ENCODE results near the gene LIMA1.
A peak's percentile ranks its signal among the peaks of the same experiment; 100 is the strongest.
"Not testable (repeated sequence)": the region's sequence is repeated elsewhere in the genome, so short reads cannot be mapped to it uniquely, and the experiment has no call there.

The LIMA1 gene

DNA sequence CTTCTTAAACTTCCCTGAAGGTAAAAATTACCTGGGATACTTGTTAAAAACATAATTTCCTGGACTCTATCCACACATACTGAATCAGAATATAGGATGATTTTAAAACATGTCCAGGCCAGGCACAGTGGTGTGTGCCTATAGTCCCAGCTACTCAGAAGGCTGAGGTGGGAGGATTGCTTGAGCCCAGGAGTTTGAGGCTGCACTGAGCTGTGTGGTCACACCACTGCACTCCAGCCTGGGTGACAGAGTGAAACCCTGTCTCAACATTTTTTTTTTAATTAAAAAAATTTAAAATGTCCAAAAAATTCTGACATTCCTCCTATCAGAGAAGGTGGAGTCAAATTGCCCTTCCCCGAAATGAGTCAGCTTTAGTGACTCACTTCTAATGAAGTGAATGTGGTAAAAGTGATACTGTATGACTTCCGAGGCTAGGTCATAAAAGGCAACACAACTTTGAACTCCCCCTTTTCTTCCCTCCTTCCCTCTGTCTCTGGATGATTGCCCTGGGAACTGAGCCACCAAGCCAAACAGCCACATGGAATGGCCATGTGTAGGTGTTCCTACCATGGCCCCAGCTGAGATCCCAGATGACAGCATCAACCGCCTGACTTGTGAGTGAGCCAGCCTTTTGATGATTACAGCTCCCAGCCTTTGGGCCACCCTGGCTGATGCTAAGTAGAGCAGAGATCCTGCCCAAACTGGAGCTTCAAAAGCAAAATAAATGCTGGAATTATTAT is 36.3 kb downstream of the LIMA1 start:
- no peak for DNase-seq

DNA sequence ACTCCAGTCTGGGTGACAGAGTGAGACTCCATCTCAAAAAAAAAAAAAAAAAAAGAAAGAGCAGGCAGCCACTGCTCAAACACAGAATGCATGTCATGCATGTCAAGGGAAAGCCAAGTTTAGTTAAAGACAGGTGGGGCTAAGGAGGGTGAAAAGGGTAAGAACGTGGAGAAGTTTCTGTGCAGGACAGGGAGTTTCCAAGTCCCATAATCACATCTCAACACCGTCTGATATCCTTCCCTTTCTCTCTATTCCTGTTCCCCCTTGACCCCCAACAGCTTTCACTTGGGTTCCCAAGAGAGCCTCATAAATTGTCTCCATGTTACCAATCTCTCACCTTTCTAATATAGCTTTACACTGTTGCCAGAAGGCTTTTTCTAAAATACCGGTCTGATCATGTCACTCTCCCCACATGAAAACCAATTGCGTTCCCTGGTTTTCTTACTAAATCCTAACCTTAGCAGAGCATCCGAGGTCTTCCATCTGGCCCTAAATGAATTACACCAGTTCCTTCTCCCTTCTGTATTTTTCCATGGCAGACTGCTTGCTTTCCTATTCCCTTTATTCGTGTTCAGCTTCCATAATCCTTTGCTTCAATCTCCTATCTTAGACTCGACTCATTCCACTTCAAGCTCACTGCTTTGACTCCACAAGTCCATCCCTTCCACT is 37.0 kb downstream of the LIMA1 start:
- DNase-seq: no peak

DNA sequence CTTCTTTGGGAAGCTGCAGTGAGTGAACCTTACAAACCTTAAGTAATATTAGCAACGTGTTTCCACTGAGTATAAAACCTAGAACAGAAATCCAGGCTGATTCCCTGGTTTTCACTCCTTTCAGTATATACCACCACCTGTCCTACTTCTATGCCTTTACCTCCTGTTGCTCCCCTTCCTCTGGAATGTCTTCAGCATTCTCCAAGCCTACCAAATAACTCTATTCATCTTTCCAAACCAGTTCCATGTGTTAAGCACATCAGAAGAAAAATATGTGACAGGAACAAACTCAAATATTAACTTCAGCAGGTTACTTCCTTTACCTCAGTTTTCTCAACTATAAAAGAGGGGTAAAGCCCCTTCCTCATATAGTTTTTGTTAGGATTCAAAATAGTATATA is 39.8 kb downstream of the LIMA1 start:
- DNase-seq: no peak

DNA sequence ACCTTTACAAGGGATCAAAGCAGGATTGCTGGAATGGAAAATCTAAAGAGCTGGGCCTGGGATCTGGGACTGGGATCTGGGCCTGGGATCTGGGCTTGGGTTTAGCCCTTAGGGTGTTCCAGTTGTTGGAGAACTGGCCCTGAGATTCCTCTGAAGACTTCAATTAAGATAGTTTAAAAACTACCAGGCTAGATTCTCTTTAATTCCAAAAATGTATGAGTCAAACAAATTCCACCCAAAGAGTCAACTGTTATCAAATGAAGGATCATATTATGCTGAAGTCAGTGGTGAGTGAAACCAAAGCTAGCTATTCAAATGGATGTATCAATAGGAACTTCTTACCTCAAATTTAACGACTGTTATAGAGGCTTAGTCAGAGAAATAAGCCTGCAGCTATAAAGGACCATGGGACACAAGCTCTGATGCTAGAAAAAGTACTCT is 40.5 kb downstream of the LIMA1 start:
- DNase-seq: no peak

DNA sequence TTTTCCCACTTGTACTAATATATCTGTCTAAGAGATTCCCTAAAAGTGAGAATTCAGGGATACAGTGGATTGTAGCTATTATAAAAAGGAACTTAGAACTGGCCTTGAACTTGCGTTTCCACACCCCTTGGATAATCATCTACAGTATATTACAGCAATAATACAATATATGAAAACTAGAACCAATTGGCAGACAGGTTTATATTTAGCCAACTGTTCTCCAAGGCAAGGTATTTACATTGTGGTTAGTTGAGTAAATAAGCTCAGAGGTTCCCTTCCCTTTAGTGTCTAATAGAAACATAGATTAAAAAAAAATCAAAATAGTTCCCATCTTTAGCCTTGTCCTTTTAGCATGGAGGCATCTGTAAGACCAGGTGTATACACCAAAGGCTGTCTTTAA is 42.1 kb downstream of the LIMA1 start:
- no peak for DNase-seq

DNA sequence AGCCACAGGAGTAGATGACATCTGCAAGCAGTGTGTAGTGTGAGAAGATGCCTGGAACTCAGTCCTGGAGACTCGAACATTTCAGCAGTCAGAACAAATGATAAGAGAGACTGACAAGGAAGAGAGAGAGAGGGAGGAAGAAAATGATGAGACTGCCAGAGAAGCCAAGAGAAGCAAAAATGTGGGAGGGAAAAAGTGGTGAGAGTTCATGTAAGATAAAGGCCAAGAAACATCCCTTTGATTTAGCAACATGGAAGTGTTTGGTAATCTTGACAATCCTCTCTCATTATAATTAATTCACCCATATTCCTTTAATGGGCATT is 42.6 kb downstream of the LIMA1 start:
- DNase-seq: no peak

DNA sequence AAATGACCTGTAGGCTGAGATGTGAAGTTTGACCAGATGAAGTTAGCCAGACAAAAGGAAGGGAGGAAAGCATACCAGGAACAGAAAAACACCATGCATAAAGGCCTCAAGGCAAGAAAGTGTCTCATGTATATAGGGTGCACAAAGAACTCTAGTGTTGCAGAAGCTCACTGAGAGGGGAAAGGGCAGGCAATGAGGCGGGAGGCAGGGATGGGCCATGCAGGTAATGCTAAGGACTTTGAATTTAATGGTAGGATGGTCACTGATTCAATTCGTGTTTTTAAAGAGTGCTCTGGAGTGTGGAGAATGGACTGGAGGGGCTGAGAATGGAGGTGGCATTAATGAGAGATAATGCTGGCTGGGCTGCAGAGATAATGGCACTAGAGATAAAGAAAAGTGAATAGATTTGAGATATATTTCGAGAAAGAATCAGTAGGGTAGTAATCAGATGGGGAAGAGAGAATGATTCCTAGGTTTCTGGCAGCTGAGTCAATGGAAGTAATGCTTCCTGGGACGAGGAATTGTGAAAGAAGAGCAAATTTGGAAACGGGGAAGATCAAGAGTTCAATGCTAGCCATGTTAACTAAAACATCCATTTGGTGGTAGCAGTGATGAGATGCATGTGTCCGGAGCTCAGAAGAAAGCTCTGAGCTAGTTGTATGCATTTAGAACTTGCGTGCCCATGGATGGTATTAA is 43.1 kb downstream of the LIMA1 start:
- no peak for DNase-seq

DNA sequence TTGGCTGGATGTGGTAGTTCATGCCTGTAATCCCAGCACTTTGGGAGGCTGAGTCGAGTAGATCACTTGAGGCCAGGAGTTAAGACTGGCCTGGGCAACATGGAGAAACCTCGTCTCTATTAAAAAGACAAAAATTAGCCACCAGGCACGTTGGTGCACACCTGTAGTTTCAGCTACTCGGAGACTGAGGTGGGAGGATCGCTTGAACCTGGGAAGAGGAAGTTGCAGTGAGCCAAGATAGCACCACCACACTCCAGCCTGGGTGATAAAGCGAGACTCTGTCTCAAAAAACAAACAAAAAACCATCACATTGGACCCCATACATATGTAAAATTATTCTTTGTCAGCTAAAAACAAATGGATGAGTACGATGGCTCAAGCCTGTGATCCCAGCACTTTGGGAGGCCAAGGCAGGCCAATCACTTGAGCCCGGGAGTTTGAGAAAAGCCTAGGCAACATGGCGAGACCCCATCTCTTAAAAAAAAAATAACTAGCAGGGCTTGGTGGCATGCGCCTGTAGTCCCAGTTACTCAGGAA is 43.9 kb downstream of the LIMA1 start:
- DNase-seq: no peak

DNA sequence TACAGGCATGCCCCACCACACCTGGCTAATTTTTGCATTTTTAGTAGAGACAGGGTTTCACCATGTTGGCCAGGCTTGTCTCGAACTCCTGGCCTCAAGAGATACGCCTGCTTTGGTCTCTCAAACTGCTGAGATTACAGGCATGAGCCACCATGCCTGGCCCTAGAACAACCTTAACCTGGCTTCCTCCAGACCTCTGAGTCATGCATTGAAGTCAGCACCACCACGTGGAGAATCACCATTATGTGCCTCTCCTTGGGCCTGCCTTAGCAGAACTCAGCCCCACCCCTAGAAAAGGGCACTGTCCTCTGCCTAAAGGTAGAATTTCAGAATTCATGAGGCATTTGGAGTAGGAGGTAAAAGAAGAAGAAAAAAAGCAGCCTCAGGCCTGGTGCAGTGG is 49.0 kb downstream of the LIMA1 start:
- DNase-seq: no peak

DNA sequence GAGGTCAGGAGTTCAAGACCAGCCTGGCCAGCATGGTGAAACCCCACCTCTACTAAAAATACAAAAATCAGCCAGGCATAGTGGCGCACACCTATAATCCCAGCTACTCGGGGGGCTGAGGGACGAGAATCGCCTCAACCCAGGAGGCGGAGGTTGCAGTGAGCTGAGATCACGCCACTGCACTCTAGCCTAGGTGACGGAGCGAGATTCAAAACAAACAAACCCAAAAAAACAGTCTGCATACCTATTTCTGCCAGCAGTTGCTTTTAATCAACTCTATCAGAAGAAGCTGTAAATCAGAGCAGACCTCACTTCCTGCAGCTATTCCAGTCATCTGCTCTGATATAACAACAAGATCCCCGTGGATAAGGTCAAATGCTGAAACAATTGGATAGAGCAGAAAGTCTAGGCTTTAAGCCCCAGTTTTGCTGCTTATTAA is 50.5 kb downstream of the LIMA1 start:
- DNase-seq: no peak

DNA sequence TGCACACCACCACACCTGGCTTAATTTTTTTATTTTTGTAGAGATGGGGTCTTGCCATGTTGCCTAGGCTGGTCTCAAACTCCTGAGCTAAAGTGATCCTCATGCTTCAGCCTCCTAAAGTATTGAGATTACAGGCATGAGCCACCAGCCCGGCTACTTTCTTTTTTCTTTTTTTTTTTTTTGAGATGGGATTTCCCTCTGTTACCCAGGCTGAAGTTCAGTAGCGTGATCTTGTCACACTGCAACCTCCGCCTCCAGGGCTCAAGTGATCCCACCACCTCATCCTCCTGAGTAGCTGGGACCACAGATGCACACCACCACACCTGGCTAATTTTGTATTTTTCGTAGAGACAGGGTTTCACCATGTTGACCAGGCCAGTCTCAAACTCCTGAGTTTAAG is 51.1 kb downstream of the LIMA1 start:
- no peak for DNase-seq

DNA sequence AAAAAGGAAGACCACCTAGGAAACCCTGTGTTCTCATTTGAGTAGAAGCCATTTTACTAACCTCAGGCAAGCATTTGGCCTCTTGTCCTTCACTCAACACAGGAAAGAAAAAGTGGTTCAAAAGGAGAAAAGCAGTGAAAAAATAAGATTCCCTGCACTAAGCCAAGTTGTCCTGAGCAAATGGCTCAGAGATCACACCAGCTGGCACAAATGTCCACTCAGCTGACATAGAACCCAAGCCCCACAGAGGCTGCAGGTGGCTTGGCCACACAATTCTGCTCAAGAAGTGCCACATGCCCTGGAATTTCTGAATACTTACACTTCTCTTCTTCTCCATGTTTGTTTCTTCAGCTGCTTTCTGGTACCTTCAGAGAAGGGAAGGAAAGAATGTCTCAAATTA is 52.0 kb downstream of the LIMA1 start:
- no peak for DNase-seq

DNA sequence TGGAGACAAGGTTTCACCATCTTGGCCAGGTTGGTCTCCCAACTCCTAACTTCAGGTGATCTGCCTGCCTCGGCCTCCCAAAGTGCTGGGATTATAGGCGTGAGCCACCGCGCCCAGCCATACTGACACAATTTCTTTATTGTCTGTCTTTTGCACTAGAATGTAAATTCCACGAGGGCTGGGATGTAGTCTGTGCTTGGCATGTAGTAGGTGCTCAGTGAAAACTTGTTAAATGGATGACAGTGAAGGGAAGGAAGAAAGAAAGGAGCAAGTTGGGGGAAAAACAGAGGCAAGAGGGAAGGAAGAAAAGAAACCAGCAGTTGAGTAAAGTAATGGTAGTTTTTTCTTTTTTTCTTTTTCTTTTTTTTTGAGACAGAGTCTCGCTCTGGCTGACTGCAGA is 53.1 kb downstream of the LIMA1 start:
- DNase-seq: no peak

DNA sequence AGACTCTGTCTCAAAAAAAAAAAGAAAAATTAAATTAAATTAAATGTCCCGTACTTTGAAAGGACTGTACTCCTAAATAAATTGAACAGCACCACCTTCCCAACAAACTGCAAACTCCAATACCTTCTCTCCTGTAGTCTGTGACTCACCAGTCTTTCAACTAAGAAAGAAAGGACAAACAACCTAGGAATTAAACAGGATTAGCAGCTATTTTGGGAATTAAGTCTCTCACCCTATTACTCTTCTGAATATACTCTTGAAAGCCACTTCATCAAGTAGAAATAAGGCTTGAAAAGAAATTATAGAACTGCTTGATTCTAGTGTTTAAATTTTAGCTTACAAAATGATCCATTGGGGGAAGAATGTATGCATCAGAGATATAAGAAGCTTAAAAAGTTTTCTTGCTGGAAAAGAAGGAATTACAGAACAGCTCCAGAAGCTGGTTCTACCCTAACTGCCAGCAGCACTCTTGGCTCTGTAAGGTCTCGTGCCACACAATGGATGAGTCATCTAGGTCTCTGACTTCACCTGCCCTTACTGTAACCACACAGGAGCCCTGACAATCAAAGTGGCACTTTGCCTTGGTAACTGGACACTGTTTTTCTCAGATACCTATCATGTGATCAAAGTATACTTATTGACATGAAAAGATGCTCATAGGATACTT is 59.2 kb downstream of the LIMA1 start:
- DNase-seq: peak; percentile 86 to 87

DNA sequence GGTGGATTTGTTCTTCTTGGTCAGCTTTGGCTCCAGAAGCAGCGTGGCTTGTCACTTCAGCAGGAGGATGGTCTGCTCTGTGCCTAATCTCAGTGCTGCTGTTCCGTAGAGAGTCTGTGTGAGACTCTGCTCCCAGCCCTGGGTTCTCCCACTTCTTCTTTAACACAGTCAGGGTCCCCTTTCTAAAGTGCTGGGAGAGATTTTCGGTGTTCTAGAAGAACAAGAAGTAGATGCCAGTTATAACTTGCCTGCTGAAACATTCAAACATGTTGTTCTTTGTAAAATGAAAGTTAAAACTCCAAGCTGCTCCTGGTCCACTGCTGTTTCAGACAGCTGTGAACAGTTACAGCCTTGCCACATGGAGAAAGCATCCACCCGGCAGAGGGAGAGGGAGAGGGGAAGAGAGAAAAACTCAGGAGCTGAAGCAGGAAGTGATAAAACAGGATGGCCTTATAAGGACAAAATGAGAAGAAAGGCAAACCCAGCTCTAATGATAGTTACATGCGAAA is 61.0 kb downstream of the LIMA1 start:
- peak; percentile 57 to 66 for DNase-seq

DNA sequence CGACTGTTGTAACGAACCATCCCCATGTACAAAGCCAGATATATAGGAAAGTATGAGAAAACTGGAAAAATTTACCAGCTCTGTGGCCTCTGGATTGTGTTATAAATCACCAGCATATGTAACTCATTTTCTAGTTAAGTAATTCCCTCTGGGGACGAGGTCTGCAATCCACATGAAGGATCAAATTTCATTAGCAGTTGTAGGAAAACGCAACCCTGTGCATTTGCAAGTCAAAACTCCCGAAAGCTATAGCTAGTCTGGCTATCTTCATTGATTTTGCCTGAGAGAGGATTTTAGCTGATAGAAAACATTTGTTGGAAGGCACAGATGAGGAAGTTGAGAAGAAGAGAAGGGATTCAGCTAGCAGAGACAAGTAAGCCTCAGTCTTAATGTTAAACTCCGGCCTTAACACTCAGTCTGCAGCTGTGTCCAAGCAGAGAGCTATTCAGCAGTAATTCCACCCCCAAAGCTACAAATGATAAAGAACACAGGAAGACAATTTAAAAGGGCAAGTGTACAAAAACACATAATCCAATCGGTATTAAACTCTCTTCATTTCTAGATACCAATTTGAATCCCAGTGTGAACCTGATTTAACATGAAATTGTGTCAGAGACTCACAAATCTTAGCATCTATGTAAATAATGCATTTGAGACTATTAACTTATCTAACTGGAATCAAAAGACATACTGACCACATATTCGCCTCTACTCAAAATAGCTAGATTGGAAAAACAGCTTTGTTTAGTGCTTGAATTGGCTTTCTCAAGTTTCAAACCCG is 61.9 kb downstream of the LIMA1 start:
- peak; percentile 30 to 40 for DNase-seq

DNA sequence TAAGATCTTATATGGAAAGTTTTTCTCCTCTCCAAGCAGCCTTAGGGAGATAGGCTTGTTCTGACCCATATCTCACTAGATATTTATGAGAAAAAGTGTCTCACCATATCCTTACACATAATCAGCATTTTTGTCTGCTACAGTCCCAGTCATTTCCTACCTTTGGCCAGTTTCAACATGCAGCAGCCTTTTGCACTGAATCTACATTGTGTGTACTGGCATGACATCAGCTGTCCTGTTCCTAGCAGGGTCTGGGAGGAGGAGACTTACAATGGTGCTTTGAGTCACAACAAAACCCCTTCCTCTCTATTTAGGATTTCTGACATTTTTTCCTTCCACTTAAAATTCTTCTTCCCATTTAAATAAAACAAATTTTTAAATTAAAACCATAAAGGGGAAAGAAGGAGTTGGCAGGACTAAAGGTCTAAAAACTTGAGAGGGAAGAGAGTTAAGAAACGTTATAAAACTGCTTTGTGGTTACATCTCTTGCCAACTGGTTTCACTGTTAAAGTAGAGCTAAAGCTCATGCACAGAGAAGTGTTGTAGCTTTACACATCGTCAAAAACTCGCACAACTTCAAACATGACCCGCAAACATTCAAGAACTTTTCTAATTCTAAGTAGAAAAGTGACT is 62.8 kb downstream of the LIMA1 start:
- no peak for DNase-seq

DNA sequence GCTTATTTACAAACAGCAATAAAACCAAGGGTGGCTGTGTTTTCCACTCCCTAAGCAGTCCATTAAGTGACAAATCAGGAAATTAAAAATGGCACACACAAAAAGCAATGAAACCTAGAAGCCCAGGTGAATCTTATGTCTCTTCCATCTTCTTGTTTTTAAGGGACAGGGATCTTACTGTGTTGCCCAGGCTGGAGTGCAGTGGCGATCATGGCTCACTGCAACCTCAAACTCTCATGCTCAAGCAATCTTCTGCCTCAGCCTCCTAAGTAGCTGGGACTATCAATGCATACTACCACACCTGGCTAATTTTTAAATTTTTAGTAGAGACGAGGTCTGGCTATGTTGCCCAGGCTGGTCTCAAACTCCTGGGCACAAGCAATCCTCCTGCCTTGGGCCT is 63.8 kb downstream of the LIMA1 start:
- DNase-seq: no peak

DNA sequence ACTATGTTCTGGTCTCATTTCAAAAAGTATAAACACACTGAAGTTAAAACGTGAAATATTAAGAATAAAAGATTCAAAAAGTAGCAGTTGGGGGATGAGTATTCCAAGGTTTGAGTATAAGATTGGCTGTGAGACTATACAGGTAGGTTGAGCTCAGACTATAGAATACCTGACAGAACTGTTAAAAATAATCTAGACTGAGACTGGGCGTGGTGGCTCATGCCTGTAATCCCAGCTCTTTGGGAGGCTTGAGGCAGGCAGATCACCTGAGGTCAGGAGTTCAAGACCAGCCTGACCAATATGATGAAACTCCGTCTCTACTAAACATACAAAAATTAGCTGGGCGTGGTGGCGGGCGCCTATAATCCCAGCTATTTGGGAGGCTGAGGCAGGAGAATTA is 64.3 kb downstream of the LIMA1 start:
- not testable (repeated sequence) for DNase-seq

DNA sequence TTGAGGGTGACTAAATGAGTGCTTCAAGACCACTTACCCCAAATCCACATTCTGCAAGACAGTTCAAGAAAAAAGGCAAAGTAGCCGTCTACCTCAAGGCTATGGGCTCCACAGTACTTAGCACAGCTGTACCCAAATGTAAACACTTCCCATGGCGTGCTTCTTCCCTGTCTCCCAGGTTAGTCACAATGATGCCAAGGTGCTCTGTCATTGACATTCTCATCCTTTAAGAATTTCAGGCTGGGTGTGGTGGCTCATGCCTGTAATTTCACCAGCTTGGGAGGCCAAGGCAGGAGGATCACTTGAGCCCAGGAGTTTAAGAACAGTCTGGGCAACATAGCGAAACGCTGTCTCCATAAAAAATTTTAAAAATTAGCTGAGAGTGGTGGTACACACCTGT is 64.9 kb downstream of the LIMA1 start:
- DNase-seq: no peak

DNA sequence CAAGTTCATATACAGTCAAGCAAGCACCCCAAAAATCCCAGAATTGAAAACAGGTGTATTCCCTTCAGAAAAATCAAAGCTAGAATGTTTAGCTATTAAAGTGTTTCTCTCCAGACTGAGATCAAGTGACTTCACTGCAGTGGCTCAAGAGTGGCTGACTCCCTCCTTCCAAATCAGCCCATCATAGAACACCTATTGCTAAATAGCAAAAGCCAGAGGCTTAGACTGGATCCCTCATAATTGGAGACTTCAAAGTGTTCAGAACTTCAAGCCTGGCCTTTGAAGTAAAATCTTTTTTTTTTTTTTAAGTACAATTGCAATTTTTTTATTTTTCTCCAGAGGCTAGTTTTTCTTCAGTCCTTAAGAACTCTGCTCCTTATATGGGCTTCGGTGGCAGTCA is 66.1 kb downstream of the LIMA1 start:
- no peak for DNase-seq

DNA sequence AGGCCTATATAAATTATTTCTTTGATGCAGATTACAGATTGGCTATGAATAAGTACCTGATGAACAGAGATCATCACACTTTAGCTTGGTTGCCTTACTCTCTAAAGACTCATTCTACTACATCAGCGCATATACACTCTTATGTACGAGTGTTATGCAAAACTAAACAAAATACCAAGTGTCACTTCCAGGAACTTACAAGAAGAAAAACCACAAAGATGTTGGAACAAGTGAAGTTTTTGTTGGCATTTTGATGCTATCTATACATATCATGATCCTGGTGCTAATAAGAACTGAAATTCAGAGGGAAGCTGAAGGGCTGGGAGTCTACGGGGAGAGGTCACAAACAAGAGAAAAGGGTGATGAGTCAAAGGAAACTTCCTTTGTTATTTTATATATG is 68.3 kb downstream of the LIMA1 start:
- DNase-seq: no peak

All from SHP77 (cell line).